Activated CD4-positive, alpha-beta T cell treated with anti-CD3 and anti-CD28 coated beads, Interleukin-2, Interleukin-4, amounts not matched to agents 100 ng/mL and 50 ng/mL, durations not matched to agents 16 hours and 8 hours (primary cell): ENCODE results near the gene ST7.

Experiments used
- DNase-seq: peaks from one replicate; pipeline ENCODE4 v3.0.0-alpha.2; 2020; ENCODE audit warnings: low spot score

Gene ST7

GRCh38 chr7:117157241-117158209, 204.2 kb downstream of the ST7 start:
- DNase-seq = no peak

DNA sequence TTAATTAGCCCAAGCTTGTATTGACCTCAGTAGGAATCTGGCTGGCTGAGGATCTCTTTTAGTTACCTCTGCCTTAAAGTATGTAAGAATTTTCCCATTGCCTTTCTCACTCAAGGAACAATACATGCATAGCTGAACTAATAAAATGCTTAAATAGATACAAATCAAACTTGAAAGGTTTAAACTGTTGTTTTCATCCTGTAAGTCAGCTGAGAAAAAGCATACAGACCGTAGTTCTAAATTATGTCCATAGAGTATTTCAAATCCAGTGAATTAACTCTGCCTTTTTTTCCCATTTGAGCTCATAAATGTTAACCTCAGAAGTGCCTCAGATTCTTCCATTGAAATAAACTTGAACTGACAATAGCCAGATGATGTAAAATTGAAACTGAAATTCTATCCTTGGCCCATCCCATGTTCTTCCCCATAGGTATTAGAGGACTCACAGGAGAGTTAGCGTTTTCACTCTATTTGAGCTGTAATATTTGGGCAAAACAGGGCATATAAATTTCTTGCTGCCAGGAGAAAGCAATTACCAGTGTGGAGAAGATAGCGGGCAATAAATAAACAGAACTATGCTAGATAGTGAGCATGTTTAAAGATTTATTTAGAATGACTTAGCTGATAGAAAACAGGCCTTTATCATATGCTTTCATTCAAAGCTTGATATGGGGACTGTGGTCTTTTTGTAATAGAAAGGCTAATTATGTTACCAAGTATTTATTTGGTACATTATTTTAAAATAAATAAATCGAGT, 205.8 kb downstream of the ST7 start:
- no peak for DNase-seq

- DNase-seq = no peak
Observed at GRCh38 chr7:117163101-117163500, 209.8 kb downstream of the ST7 start.

DNA sequence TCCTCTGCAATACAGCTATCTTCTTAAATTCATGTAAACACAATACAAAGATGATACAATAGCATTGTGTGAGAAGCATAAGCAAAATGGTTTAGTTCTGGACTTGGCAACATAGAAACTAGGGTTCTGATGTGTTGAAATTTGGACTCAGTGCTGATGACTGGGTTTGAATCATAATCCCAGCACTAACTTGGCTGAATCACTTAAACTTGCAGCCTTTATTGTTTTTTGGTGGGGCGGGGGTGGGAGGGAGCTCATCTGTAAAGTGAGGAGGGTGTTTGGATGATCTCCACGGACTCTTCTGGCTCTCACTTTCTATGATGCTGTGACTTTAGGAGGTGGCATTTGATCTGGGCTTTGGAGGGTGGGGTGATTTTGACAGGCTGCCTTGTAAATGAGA, 211.3 kb downstream of the ST7 start:
- DNase-seq = no peak

- DNase-seq = no peak
Observed at GRCh38 chr7:117165656-117166055, 212.4 kb downstream of the ST7 start.

- no peak for DNase-seq
Observed at GRCh38 chr7:117169907-117170306, 216.6 kb downstream of the ST7 start.

DNA sequence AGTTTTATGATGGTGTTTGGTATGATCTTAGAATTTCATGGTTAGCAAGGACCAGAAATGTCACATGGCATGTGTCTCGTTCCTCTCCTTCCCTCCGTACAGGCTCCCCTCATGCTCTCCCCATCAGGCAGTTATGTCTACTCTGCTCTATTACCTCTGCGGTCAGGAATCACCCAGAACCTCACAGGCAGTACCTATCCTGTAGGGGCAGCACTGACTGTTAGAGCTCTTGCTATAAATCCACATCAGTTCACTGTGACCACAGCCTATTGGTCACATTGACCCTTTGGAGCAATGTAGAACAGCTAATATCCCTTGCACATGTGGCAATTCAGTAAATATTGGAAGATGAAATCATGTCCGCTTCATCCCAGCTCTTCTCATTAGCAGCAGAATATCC, 217.8 kb downstream of the ST7 start:
- no peak for DNase-seq

- no peak for DNase-seq
Observed at GRCh38 chr7:117172283-117172682, 219.0 kb downstream of the ST7 start.

DNA sequence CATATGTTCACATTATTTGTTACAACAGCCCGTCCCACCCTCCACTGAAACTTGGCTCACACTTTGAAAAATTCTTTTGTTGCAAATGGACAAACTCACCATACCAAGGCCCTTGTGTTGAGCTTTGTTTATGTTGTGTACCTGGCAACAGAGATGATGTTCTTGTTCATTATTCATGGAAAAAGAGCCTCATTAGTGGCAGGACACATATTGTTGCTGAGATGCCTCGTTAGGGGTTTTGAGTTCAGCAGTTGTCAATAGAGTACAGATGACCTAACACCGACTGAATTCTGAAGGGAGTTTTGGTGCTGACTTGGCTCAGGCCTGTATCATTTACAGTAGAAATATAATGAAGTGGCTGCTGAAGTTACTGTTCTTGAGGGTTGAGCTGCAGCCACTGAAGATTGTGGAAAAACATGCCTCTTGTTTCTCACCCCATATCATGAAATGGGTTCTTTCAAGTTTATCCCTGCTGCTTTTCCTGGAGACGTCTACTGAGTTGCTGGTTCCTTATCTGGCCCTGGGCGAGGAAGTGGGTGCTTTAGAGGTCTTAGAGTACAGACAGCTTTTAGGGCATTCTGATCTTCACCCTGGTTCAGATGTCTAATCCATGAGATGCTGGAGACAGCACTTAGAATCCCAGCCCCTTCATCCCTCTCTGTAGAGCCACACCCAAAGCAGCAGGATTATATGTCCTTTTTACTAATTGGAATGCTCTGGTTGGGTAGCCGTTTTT, 219.9 kb downstream of the ST7 start:
- no peak for DNase-seq

- DNase-seq = no peak
Observed at GRCh38 chr7:117176206-117176605, 222.9 kb downstream of the ST7 start.

DNA sequence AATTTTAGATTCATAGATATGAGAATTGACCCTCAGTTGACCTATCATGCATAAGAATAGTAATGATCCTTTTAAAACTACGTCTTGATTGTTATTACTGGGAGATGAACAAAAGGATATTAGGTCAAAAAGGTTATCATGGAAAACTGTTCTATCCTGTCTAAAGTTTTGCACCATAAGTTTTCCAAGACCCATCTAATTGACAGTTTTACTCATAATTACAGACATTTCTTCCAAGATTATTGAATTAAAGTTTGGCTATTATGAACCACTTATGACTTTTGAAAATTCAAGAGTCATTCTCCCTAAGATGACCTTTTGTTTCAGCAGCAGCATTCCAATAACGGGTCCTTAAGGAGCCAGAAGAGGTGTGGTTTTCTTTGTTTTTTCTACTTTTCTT, 225.3 kb downstream of the ST7 start:
- no peak for DNase-seq

- no peak for DNase-seq
Observed at GRCh38 chr7:117179701-117180100, 226.4 kb downstream of the ST7 start.

DNA sequence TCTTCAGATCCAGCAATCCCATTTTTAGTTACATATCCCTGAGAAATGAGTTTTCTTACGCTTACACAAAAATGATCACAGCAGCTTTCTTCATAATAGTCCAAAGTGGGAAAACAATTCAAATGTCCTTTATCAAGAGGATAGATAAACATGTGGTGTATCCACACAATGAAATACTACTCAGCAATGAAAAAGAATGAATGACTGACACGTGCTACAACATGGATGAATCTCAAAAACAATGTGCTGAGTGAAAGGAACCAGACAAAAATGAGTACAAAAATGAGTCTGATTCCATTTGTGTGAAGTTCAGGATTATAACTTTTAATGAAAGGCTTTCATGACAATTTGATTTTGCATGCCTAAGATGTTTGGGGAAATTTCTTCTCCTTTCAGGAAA, 230.4 kb downstream of the ST7 start:
- DNase-seq = no peak

DNA sequence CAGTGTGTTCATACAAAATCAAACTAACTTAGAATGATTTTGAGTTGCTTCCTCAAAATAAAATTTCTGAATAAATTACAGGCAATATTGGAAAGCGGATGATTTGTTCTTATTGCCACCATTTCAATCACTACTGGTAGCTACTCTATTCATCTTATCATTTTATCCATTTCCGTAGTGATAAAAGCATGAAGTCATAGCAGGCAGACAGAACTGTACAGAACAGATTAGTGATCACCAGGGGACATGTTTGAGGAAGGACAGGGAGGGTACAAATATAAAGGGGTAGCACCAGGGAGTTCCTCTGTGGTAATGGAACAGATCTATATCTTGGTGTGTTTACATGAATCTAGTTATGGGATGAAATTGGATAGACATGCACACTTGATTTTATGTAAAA, 231.1 kb downstream of the ST7 start:
- DNase-seq = no peak

- no peak for DNase-seq
Observed at GRCh38 chr7:117185124-117185523, 231.8 kb downstream of the ST7 start.

DNA sequence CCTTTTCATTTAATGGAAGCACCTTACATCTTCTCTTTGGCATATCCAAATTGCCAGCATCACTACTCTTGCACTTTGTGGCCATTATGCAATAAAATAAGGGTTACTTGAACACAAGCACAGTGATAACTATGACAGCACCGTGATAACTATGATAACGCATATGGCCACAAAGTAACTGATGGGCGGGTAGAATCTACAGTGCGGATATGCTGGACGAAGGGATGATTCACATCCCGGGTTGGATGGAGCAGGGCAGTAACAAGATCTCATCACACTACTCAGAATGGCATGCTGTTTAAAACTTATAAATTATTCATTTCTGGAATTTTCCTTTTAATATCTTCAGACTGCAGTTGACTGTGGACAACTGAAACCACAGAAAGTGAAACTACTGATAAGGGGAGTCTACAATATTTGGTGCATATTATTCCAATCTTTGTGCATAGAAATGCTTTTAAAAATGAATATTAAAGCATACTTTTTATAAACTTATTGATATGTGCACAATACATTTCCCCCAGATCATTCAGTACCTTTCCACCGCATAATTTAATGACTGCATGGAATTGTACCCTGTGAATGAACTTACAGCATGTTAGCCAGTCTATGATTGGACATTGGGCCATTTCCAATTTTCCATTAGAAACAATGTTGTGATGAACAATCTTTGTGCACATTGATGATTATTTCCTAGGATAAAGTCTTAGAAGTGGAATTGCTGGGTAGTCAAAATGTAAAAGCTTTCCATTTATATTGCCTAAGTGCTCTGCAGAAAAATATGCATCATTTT, 233.1 kb downstream of the ST7 start:
- no peak for DNase-seq

- DNase-seq = no peak
Observed at GRCh38 chr7:117188376-117188775, 235.1 kb downstream of the ST7 start.

DNA sequence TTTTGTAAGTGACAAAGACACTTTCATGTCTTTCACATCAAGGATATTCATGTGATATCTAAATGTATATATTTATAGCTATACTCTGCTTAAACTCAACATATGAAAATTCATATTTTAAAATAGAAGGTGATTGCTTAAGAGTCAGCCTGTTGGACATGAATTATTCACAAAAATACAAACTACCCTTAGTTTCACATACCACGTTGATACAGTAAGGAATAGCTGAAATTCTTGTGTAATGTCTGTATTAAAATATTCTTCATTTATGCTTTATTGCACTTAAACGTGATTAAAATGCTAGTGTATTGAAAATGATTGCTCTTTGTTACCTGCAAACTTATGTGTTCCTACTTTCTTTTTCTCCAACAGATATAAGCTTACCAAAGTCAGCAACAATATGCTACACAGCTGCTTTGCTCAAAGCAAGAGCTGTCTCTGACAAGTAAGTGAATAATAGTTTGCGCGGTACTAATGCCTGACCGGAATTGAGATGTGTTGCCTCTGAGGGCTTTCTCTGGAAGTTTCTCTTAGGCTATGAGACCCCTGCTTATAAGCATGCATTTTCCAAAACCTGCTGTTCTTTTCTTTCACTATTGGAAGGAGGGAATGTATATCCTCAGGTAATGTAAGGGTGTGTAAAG, 235.8 kb downstream of the ST7 start:
- no peak for DNase-seq

DNA sequence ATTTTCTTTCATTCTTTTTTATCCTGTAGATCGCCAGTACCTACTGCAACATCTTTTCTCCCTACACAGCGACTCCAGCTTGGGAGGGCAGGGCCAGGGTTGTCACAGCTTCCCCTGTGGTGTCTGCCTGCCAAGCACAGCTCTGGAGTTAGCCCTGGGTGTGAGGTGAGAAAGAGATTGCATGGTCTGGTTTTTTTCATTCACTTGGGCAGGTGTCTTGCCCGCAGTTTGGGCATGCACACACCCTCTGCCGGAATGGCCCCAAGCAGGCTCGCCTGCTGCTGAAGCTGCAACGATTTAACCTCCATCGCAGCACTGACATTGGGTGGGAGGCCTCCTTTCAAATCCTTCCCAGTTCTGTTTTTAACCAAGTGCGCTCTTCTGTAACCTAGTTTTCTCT, 236.8 kb downstream of the ST7 start:
- no peak for DNase-seq

GRCh38 chr7:117190746-117191435, 237.6 kb downstream of the ST7 start:
- no peak for DNase-seq

GRCh38 chr7:117192108-117192507, 238.8 kb downstream of the ST7 start:
- no peak for DNase-seq
